ENCODE results near the gene OVOL1. TPM values are rescaled to one million over a fixed set of nuclear protein-coding genes. Genes with fewer than 3 reads are reported as not detected.

OVOL1 gene
- total RNA-seq (2021; fragmentation: NEBNext Ultra II Directional; extraction: Animal tissue kit (Norgen Biotek cat#: 25700)): not detected
- long read RNA-seq: 0 reads

- H3K4me1 Mint-ChIP-seq (ENCODE audit: low read depth): peaks cover 8% of the 10 kb centered on the region; the same call in 1 of the 2 replicates
- no peak for DNase-seq
- H3K27me3 Mint-ChIP-seq (ENCODE audit: insufficient read depth): peaks cover 34% of the 10 kb centered on the region
- H3K36me3 Mint-ChIP-seq (ENCODE audit: low read depth): no peaks in the 10 kb centered on the region
- no peak within 1 kb of the TSS for H3K27ac Mint-ChIP-seq
- no peak within 1 kb of the TSS for H3K4me3 Mint-ChIP-seq
- TF ChIP-seq CTCF (IDR thresholded peaks at IDR 0.05): no peak
- no peaks in the 10 kb centered on the region for H3K9me3 Mint-ChIP-seq
Observed at GRCh38 chr11:65786786-65787636, at the start of gene OVOL1. TSS of gene OVOL1 (plus strand) at chr11:65787063. CDS start at chr11:65787374, 311 bp downstream.

- Mint-ChIP-seq H3K36me3 (ENCODE audit: low read depth) (peaks cover 7% of the 10 kb centered on the region; the same call in 1 of the 2 replicates), H3K4me3 (no peak overlapping the region), H3K27ac (no peak overlapping the region), H3K4me1 (ENCODE audit: low read depth) (no peaks in the 10 kb centered on the region), H3K27me3 (ENCODE audit: insufficient read depth) (peaks cover 33% of the 10 kb centered on the region), H3K9me3 (peaks cover 17% of the 10 kb centered on the region)
- no peak for DNase-seq
- TF ChIP-seq CTCF (IDR thresholded peaks at IDR 0.05): no peak
Observed at GRCh38 chr11:65739022-65739421, 47.8 kb upstream of the OVOL1 start.

GRCh38 chr11:65741185-65741584 lies 45.7 kb upstream of the OVOL1 start:
- Mint-ChIP-seq H3K4me3 (no peak overlapping the region), H3K36me3 (ENCODE audit: low read depth) (peaks cover 7% of the 10 kb centered on the region; the same call in 1 of the 2 replicates), H3K27me3 (ENCODE audit: insufficient read depth) (peaks cover 35% of the 10 kb centered on the region), H3K9me3 (peaks cover 17% of the 10 kb centered on the region), H3K27ac (no peak overlapping the region), H3K4me1 (ENCODE audit: low read depth) (no peaks in the 10 kb centered on the region)
- DNase-seq: no peak
- no peak for TF ChIP-seq CTCF (IDR thresholded peaks at IDR 0.05)

GRCh38 chr11:65742353-65742752 lies 44.5 kb upstream of the OVOL1 start:
- Mint-ChIP-seq H3K4me1 (ENCODE audit: low read depth) (no peaks in the 10 kb centered on the region), H3K9me3 (peaks cover 6% of the 10 kb centered on the region; the same call in 1 of the 2 replicates), H3K4me3 (no peak overlapping the region), H3K36me3 (ENCODE audit: low read depth) (no peaks in the 10 kb centered on the region), H3K27ac (no peak overlapping the region), H3K27me3 (ENCODE audit: insufficient read depth) (peaks cover 34% of the 10 kb centered on the region)
- DNase-seq: no peak
- TF ChIP-seq CTCF (IDR thresholded peaks at IDR 0.05): no peak

- H3K27me3 Mint-ChIP-seq (ENCODE audit: insufficient read depth): peaks cover 25% of the 10 kb centered on the region
- no peak for TF ChIP-seq CTCF (IDR thresholded peaks at IDR 0.05)
- no peaks in the 10 kb centered on the region; the same call in 1 of the 2 replicates for H3K9me3 Mint-ChIP-seq
- no peak overlapping the region for H3K27ac Mint-ChIP-seq
- H3K36me3 Mint-ChIP-seq (ENCODE audit: low read depth): no peaks in the 10 kb centered on the region
- H3K4me1 Mint-ChIP-seq (ENCODE audit: low read depth): no peaks in the 10 kb centered on the region
- H3K4me3 Mint-ChIP-seq: no peak overlapping the region
- DNase-seq: no peak
Observed at GRCh38 chr11:65743681-65744025, 43.2 kb upstream of the OVOL1 start.
